Liver (tissue), 9 donors: ENCODE results near the gene INO80C. TPM values are rescaled to one million over a fixed set of nuclear protein-coding genes. Genes with fewer than 3 reads are reported as not detected.

Experiments used
- DNase-seq: peaks from one replicate; pipeline ENCODE4 v3.0.0-alpha.2; 2017; ENCODE audit warnings: low spot score
- H3K27ac ChIP-seq, 2 donors: one replicate each; pipeline ENCODE4 v1.7.0; 2013; ENCODE audit warnings: inconsistent platforms in 2 of 2, low read length in 2 of 2, control low read depth in 1 of 2, low read depth in 1 of 2, mild to moderate bottlenecking in 1 of 2
- H3K27me3 ChIP-seq, 4 donors: one replicate each; pipeline versions ENCODE4 v1.6.1 to v1.7.0; 2013; ENCODE audit warnings: low read length in 3 of 4, inconsistent platforms in 1 of 4, mild to moderate bottlenecking in 1 of 4, moderate library complexity in 1 of 4; ENCODE audit not compliant: control insufficient read depth in 4 of 4, insufficient read depth in 4 of 4
- H3K36me3 ChIP-seq, 4 donors: one replicate each; pipeline versions ENCODE4 v1.6.1 to v1.7.0; 2013; ENCODE audit warnings: low read length in 3 of 4, mild to moderate bottlenecking in 3 of 4, low read depth in 1 of 4, moderate library complexity in 1 of 4; ENCODE audit not compliant: control insufficient read depth in 4 of 4, insufficient read depth in 3 of 4
- H3K4me1 ChIP-seq, 4 donors: one replicate each; pipeline versions ENCODE4 v1.6.1 to v1.7.0; 2013; ENCODE audit warnings: low read length in 3 of 4, mild to moderate bottlenecking in 3 of 4, moderate library complexity in 1 of 4; ENCODE audit not compliant: control insufficient read depth in 4 of 4, insufficient read depth in 4 of 4
- H3K4me3 ChIP-seq, 3 donors: one replicate each; pipeline versions ENCODE4 v1.6.1 to v1.7.0; 2013; ENCODE audit warnings: low read length in 3 of 3, control low read depth in 1 of 3, low read depth in 1 of 3, mild to moderate bottlenecking in 1 of 3
- H3K9ac ChIP-seq, 2 donors: one replicate each; pipeline ENCODE4 v1.7.0; 2013; ENCODE audit warnings: low read length in 2 of 2, mild to moderate bottlenecking in 2 of 2, moderate library complexity in 2 of 2, control low read depth in 1 of 2, low read depth in 1 of 2
- H3K9me3 ChIP-seq, 4 donors: one replicate each; pipeline versions ENCODE4 v1.6.1 to v1.7.0; 2013; ENCODE audit warnings: low read length in 3 of 4; ENCODE audit not compliant: control insufficient read depth in 4 of 4
- CTCF ChIP-seq: fragments of 150-350 bp; IDR thresholded peaks from 2 replicates; pipeline ENCODE4 v1.5.1; 2017; ENCODE audit warnings: improper control_type of control experiment, low read depth, low read length; ENCODE audit not compliant: missing input control
- EGR1 ChIP-seq, 2 donors: IDR thresholded peaks; 2 replicates each; pipeline ENCODE4 v1.6.1; 2016 to 2018; ENCODE audit warnings: antibody characterized with exemption in 2 of 2, low read depth in 2 of 2
- FOXA1 ChIP-seq: IDR thresholded peaks from 2 replicates; pipeline ENCODE4 v1.6.1; 2016; ENCODE audit warnings: antibody characterized with exemption
- FOXA2 ChIP-seq: IDR thresholded peaks from 2 replicates; pipeline ENCODE4 v1.6.1; 2016; ENCODE audit warnings: antibody characterized with exemption
- GABPA ChIP-seq, 2 donors: IDR thresholded peaks in 1 of 2; conservative IDR thresholded peaks in 1 of 2; 2 replicates each; pipeline ENCODE4 v1.6.1; 2016; ENCODE audit warnings: antibody characterized with exemption in 2 of 2, mild to moderate bottlenecking in 1 of 2, moderate library complexity in 1 of 2
- HNF4A ChIP-seq, 2 donors: conservative IDR thresholded peaks; 2 replicates each; pipeline ENCODE4 v1.6.1; 2016; ENCODE audit warnings: antibody characterized with exemption in 2 of 2, mild to moderate bottlenecking in 2 of 2
- HNF4G ChIP-seq: IDR thresholded peaks from 2 replicates; pipeline ENCODE4 v1.6.1; 2016; ENCODE audit warnings: antibody characterized with exemption
- JUND ChIP-seq, 2 donors: IDR thresholded peaks; 2 replicates each; pipeline ENCODE4 v1.6.1; 2016; ENCODE audit warnings: antibody characterized with exemption in 2 of 2
- MAX ChIP-seq: IDR thresholded peaks from 2 replicates; pipeline ENCODE4 v1.6.1; 2016; ENCODE audit warnings: antibody characterized with exemption
- NR2F2 ChIP-seq: IDR thresholded peaks from 2 replicates; pipeline ENCODE4 v1.6.1; 2016; ENCODE audit warnings: antibody characterized with exemption
- RAD21 ChIP-seq, 2 donors: IDR thresholded peaks; 2 replicates each; pipeline ENCODE4 v1.6.1; 2016; ENCODE audit warnings: antibody characterized with exemption in 2 of 2, mild to moderate bottlenecking in 2 of 2
- REST ChIP-seq: IDR thresholded peaks from 2 replicates; pipeline ENCODE4 v1.6.1; 2016; ENCODE audit warnings: antibody characterized with exemption, mild to moderate bottlenecking
- RXRA ChIP-seq, 2 donors: IDR thresholded peaks; 2 replicates each; pipeline ENCODE4 v1.6.1; 2017 to 2018; ENCODE audit warnings: antibody characterized with exemption in 2 of 2, mild to moderate bottlenecking in 1 of 2
- SP1 ChIP-seq: IDR thresholded peaks from 2 replicates; pipeline ENCODE4 v1.6.1; 2018; ENCODE audit warnings: antibody characterized with exemption, mild to moderate bottlenecking
- TAF1 ChIP-seq: conservative IDR thresholded peaks from 2 replicates; pipeline ENCODE4 v1.6.1; 2016; ENCODE audit warnings: antibody characterized with exemption, mild to moderate bottlenecking
- YY1 ChIP-seq: IDR thresholded peaks from 2 replicates; pipeline ENCODE4 v1.6.1; 2016; ENCODE audit warnings: antibody characterized with exemption, mild to moderate bottlenecking
- WGBS: extraction: QIAGEN DNeasy Blood & Tissue Kit; methylation state at CpG from one replicate; pipeline ENCODE4 v1.1.7; 2013; 5-methylcytosine and 5-hydroxymethylcytosine counted together
- polyA plus RNA-seq, 2 donors: library from polyadenylated mRNA; stranded (reverse) in 1 of 2; unstranded in 1 of 2; fragments of 200-250 nt in 1 of 2; fragments of >200 nt in 1 of 2; fragmentation: Nextera tagmentation in 1 of 2; extraction: Ambion mirVana in 1 of 2; gene quantifications; one replicate each; pipeline versions ENCODE4 v1.2.1 to v1.2.3, GENCODE V29; 2013 to 2015
- total RNA-seq, 2 donors: library from RNA; depleted of rRNA; stranded (reverse); fragments of >200 nt; gene quantifications; one replicate each; pipeline ENCODE4 v1.2.3, GENCODE V29; 2014
- TF ChIP-seq, protein P1 (sequence below): IDR thresholded peaks from 2 replicates; pipeline ENCODE4 v1.6.1; 2016; ENCODE audit warnings: antibody characterized with exemption
- TF ChIP-seq, protein P2 (sequence below): IDR thresholded peaks from 2 replicates; pipeline ENCODE4 v1.6.1; 2016; ENCODE audit warnings: antibody characterized with exemption
- donor health status: healthy.
- donor health status: healthy.
- donor health status: healthy.
- donor health status: healthy.
- donor health status: healthy.

INO80C gene
- total and polyA plus RNA-seq, 4 donors = 4.6 to 13.4 (median 10.5) TPM

- DNase-seq = no peak
- Histone ChIP-seq H3K9ac (peak overlapping the region in 1 of 2 donors; percentile 49), H3K36me3 (no peaks in the 10 kb centered on the region), H3K27ac (peak overlapping the region; percentile 86 to 93), H3K27me3 (no peaks in the 10 kb centered on the region), H3K4me3 (peak overlapping the region; percentile 10 to 23 (median 20)), H3K4me1 (peaks cover 6 to 45% (median 17%) of the 10 kb centered on the region in 4 donors), H3K9me3 (no peaks in the 10 kb centered on the region)
- WGBS = 34% methylated on average over 5 of the region's 5 CpGs
- TF ChIP-seq NR2F2 (peak; percentile 55), FOXA2 (peak; percentile 25), HNF4A (conservative IDR thresholded peaks at IDR 0.05) (peak; percentile 97 to 98), MAX (peak; percentile 73), EGR1 (IDR thresholded peaks at IDR 0.05; ENCODE audit: low read depth in 2 of 2) (peak in 1 of 2 donors; percentile 39), RAD21 (IDR thresholded peaks at IDR 0.05) (peak; percentile 36 to 41), REST (peak; percentile 83), TAF1 (peak; percentile 62), YY1 (peak; percentile 84), SP1 (peak; percentile 99), CTCF (no peak), HNF4G (peak; percentile 93), GABPA (IDR thresholded peaks at IDR 0.05 in 1 of 2, conservative IDR thresholded peaks at IDR 0.05 in 1 of 2) (no peak), JUND (IDR thresholded peaks at IDR 0.05) (peak; percentile 87 to 92), FOXA1 (peak; percentile 18), RXRA (IDR thresholded peaks at IDR 0.05) (peak; percentile 82 to 85)
- TF ChIP-seq, protein P1, sequence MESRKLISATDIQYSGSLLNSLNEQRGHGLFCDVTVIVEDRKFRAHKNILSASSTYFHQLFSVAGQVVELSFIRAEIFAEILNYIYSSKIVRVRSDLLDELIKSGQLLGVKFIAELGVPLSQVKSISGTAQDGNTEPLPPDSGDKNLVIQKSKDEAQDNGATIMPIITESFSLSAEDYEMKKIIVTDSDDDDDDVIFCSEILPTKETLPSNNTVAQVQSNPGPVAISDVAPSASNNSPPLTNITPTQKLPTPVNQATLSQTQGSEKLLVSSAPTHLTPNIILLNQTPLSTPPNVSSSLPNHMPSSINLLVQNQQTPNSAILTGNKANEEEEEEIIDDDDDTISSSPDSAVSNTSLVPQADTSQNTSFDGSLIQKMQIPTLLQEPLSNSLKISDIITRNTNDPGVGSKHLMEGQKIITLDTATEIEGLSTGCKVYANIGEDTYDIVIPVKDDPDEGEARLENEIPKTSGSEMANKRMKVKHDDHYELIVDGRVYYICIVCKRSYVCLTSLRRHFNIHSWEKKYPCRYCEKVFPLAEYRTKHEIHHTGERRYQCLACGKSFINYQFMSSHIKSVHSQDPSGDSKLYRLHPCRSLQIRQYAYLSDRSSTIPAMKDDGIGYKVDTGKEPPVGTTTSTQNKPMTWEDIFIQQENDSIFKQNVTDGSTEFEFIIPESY = peak; percentile 74
- TF ChIP-seq, protein P2, sequence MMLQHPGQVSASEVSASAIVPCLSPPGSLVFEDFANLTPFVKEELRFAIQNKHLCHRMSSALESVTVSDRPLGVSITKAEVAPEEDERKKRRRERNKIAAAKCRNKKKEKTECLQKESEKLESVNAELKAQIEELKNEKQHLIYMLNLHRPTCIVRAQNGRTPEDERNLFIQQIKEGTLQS = peak; percentile 44
Measured at GRCh38 chr18:35481960-35482366, 15.8 kb downstream of the INO80C start.
